Hepatocyte (in vitro differentiated cells): ENCODE data around the gene TEAD1. TPM values are rescaled to one million over a fixed set of nuclear protein-coding genes. Genes with fewer than 3 reads are reported as not detected.

Experiments used
- DNase-seq: peaks from one replicate; pipeline ENCODE4 v3.0.0-alpha.2; 2016; ENCODE audit warnings: low spot score
- H2AFZ ChIP-seq: fragments of 200-600 bp; sonication (generic); 2 replicates; pipeline ENCODE4 v1.6.0; 2016; ENCODE audit warnings: antibody characterized with exemption, mild to moderate bottlenecking
- H3K27ac ChIP-seq: fragments of 200-600 bp; sonication (generic); 2 replicates; pipeline ENCODE4 v1.5.1; 2016; ENCODE audit warnings: mild to moderate bottlenecking
- H3K27me3 ChIP-seq: fragments of 200-600 bp; sonication (generic); 2 replicates; pipeline ENCODE4 v1.6.1; 2016
- H3K36me3 ChIP-seq: fragments of 200-600 bp; sonication (generic); replicated peaks from 2 replicates; pipeline ENCODE4 v1.5.1; 2016; ENCODE audit warnings: low read depth; ENCODE audit not compliant: insufficient read depth
- H3K4me1 ChIP-seq: fragments of 200-600 bp; sonication (generic); 2 replicates; pipeline ENCODE4 v1.5.1; 2016; ENCODE audit warnings: mild to moderate bottlenecking, moderate library complexity; ENCODE audit not compliant: insufficient read depth
- H3K4me2 ChIP-seq: fragments of 200-600 bp; sonication (generic); 2 replicates; pipeline ENCODE4 v1.6.0; 2016
- H3K4me3 ChIP-seq: fragments of 200-600 bp; sonication (generic); 2 replicates; pipeline ENCODE4 v1.5.1; 2016; ENCODE audit warnings: mild to moderate bottlenecking
- H3K79me2 ChIP-seq: fragments of 200-600 bp; sonication (generic); 2 replicates; pipeline ENCODE4 v1.6.0; 2017; ENCODE audit warnings: mild to moderate bottlenecking
- H3K9me2 ChIP-seq: fragments of 200-600 bp; sonication (generic); replicated peaks from 2 replicates; pipeline ENCODE4 v1.6.0; 2017; ENCODE audit warnings: mild to moderate bottlenecking; ENCODE audit not compliant: insufficient read depth
- H3K9me3 ChIP-seq: fragments of 200-600 bp; sonication (generic); 2 replicates; pipeline ENCODE4 v1.5.1; 2016; ENCODE audit warnings: low read depth, mild to moderate bottlenecking
- H4K20me1 ChIP-seq: fragments of 200-600 bp; sonication (generic); 2 replicates; pipeline ENCODE4 v1.6.0; 2016; ENCODE audit warnings: mild to moderate bottlenecking; ENCODE audit not compliant: insufficient read depth, poor library complexity, severe bottlenecking
- CTCF ChIP-seq: fragments of 200-600 bp; sonication (generic); IDR thresholded peaks from 2 replicates; pipeline ENCODE4 v1.5.1; 2016; ENCODE audit warnings: antibody characterized with exemption, mild to moderate bottlenecking; ENCODE audit not compliant: poor library complexity
- EZH2 ChIP-seq: fragments of 200-600 bp; sonication (generic); IDR thresholded peaks from 2 replicates; pipeline ENCODE4 v1.6.1; 2016; ENCODE audit warnings: antibody characterized with exemption, mild to moderate bottlenecking, borderline replicate concordance
- EZH2phosphoT487 ChIP-seq: fragments of 200-600 bp; sonication (generic); IDR thresholded peaks from one replicate; pipeline ENCODE4 v1.6.1; 2018; ENCODE audit warnings: antibody characterized with exemption, mild to moderate bottlenecking, low read depth, moderate library complexity; ENCODE audit not compliant: unreplicated experiment, severe bottlenecking
- WGBS: methylation state at CpG from one replicate; pipeline ENCODE4 v1.1.6; 2016; ENCODE audit warnings: low lambda C conversion rate; ENCODE audit errors: missing lambda C conversion rate; 5-methylcytosine and 5-hydroxymethylcytosine counted together
- polyA plus RNA-seq: library from polyadenylated mRNA; unstranded; fragments of >200 nt; fragmentation: Nextera tagmentation; extraction: Ambion mirVana; gene quantifications from 2 replicates; pipeline ENCODE4 v1.2.1, GENCODE V29; 2016
- total RNA-seq: library from RNA; depleted of rRNA; stranded (reverse); fragments of >200 nt; gene quantifications from 2 replicates; pipeline ENCODE4 v1.2.3, GENCODE V29; 2014

TEAD1 gene
- total and polyA plus RNA-seq, 2 experiments from 2014 or later = 37.2 to 82.2 TPM

- H3K36me3 ChIP-seq = no peaks in the 10 kb centered on the region
- 83% methylated on average over 3 of the region's 3 CpGs for WGBS
- H3K27me3 ChIP-seq = peaks cover 4% of the 10 kb centered on the region
- peak; percentile 11 for DNase-seq
- H3K9me3 ChIP-seq = no peaks in the 10 kb centered on the region
- H3K4me1 ChIP-seq = no peaks in the 10 kb centered on the region
- H3K27ac ChIP-seq = no peak overlapping the region
- no peaks in the 10 kb centered on the region for H3K79me2 ChIP-seq
- no peaks in the 10 kb centered on the region for H3K9me2 ChIP-seq
- no peak overlapping the region for H3K4me3 ChIP-seq
- TF ChIP-seq EZH2 = no peak
- no peak for TF ChIP-seq EZH2phosphoT487
- TF ChIP-seq CTCF = no peak
- H2AFZ ChIP-seq = no peak overlapping the region
- no peak overlapping the region for H3K4me2 ChIP-seq
- H4K20me1 ChIP-seq = no peaks in the 10 kb centered on the region
These were observed 307.7 kb downstream of the TEAD1 start for GRCh38 chr11:12981676-12982522.

GRCh38 chr11:12983336-12983735 lies 309.1 kb downstream of the TEAD1 start:
- 72% methylated on average over 7 of the region's 7 CpGs for WGBS
- H3K4me1 ChIP-seq = no peaks in the 10 kb centered on the region
- no peaks in the 10 kb centered on the region for H4K20me1 ChIP-seq
- H3K36me3 ChIP-seq = no peaks in the 10 kb centered on the region
- no peak overlapping the region for H3K27ac ChIP-seq
- H3K4me2 ChIP-seq = no peak overlapping the region
- no peaks in the 10 kb centered on the region for H3K9me2 ChIP-seq
- no peak for DNase-seq
- no peaks in the 10 kb centered on the region for H3K9me3 ChIP-seq
- H3K4me3 ChIP-seq = no peak overlapping the region
- H3K79me2 ChIP-seq = no peaks in the 10 kb centered on the region
- no peak overlapping the region for H2AFZ ChIP-seq
- TF ChIP-seq EZH2phosphoT487 (no peak), EZH2 (no peak), CTCF (no peak)
- peaks cover 4% of the 10 kb centered on the region for H3K27me3 ChIP-seq

GRCh38 chr11:12986194-12986898 lies 312.1 kb downstream of the TEAD1 start:
- Histone ChIP-seq H3K79me2 (no peaks in the 10 kb centered on the region), H3K9me2 (no peaks in the 10 kb centered on the region), H2AFZ (no peak overlapping the region), H4K20me1 (no peaks in the 10 kb centered on the region), H3K4me2 (no peak overlapping the region), H3K27me3 (no peaks in the 10 kb centered on the region), H3K9me3 (no peaks in the 10 kb centered on the region), H3K27ac (no peak overlapping the region), H3K4me1 (no peaks in the 10 kb centered on the region), H3K4me3 (no peak overlapping the region), H3K36me3 (no peaks in the 10 kb centered on the region)
- no peak for DNase-seq
- 89% methylated on average over 8 of the region's 8 CpGs for WGBS
- TF ChIP-seq CTCF (no peak), EZH2phosphoT487 (no peak)
